Right lobe of liver (tissue), 4 donors: ENCODE results near the gene TMEM132D.

ENCODE experiments used
- POLR2A ChIP-seq: fragments of 450-650 bp; IDR thresholded peaks from one replicate; pipeline ENCODE4 v1.6.1; 2017; ENCODE audit warnings: antibody characterized with exemption, mild to moderate bottlenecking
- TF ChIP-seq, protein P1 (sequence below), 4 donors: fragments of 200-600 bp in 3 of 4; fragments of 450-650 bp in 1 of 4; IDR thresholded peaks; one replicate each; pipeline versions ENCODE4 v1.5.1 to v1.8.0; 2016 to 2022; ENCODE audit warnings: antibody characterized with exemption in 4 of 4, mild to moderate bottlenecking in 2 of 4
- donor health status: DM: no; HTN: no; CAD: no.
- donor health status: DM: no; HTN: no; CAD: no.
- donor health status: DM: no; HTN: yes; CAD: no.

DNA sequence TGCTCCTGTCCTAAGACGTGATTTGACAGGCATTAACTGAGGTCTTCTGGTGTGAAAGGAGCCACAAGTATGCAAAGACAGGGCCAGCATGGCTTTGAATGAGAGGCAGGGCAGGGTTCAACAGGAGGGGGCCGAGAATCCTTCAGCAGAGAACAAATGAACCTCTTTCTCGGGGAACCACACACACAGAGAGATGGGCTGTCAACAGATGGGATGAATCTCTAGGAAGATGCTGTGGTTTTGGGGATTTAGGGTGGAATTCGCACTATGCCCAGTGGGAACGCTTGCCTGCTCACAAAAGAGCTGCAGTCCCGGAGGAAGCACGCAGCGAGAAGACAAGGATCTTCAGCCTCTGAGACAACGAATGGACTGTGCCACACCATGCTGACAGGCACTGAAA is 537.2 kb downstream of the TMEM132D start:
- TF ChIP-seq, protein P1, sequence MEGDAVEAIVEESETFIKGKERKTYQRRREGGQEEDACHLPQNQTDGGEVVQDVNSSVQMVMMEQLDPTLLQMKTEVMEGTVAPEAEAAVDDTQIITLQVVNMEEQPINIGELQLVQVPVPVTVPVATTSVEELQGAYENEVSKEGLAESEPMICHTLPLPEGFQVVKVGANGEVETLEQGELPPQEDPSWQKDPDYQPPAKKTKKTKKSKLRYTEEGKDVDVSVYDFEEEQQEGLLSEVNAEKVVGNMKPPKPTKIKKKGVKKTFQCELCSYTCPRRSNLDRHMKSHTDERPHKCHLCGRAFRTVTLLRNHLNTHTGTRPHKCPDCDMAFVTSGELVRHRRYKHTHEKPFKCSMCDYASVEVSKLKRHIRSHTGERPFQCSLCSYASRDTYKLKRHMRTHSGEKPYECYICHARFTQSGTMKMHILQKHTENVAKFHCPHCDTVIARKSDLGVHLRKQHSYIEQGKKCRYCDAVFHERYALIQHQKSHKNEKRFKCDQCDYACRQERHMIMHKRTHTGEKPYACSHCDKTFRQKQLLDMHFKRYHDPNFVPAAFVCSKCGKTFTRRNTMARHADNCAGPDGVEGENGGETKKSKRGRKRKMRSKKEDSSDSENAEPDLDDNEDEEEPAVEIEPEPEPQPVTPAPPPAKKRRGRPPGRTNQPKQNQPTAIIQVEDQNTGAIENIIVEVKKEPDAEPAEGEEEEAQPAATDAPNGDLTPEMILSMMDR (IDR thresholded peaks at IDR 0.05), result no peak
- TF ChIP-seq POLR2A, result no peak
